ENCODE data around the gene SETD5.

Gene SETD5

GRCh38 chr3:9412293-9412692 lies 14.9 kb downstream of the SETD5 start:
- Mint-ChIP-seq H3K36me3 (peaks cover 23% of the 10 kb centered on the region), H3K27me3 (no peaks in the 10 kb centered on the region), H3K27ac (no peak overlapping the region), H3K4me3 (no peak overlapping the region), H3K9me3 (peaks cover 2% of the 10 kb centered on the region), H3K4me1 (peaks cover 41% of the 10 kb centered on the region)
- no peak for ATAC-seq

GRCh38 chr3:9414826-9415225 lies 17.4 kb downstream of the SETD5 start:
- H3K4me1 Mint-ChIP-seq: peaks cover 32% of the 10 kb centered on the region
- no peaks in the 10 kb centered on the region for H3K27me3 Mint-ChIP-seq
- H3K4me3 Mint-ChIP-seq: no peak overlapping the region
- H3K36me3 Mint-ChIP-seq: peaks cover 25% of the 10 kb centered on the region
- no peak overlapping the region for H3K27ac Mint-ChIP-seq
- ATAC-seq: no peak
- peaks cover under 1% of the 10 kb centered on the region for H3K9me3 Mint-ChIP-seq

- no peak for ATAC-seq
- Mint-ChIP-seq H3K9me3 (no peaks in the 10 kb centered on the region), H3K4me1 (peaks cover 32% of the 10 kb centered on the region), H3K4me3 (no peak overlapping the region), H3K27ac (no peak overlapping the region), H3K36me3 (peaks cover 23% of the 10 kb centered on the region), H3K27me3 (no peaks in the 10 kb centered on the region)
Measured at GRCh38 chr3:9415485-9416138, 18.2 kb downstream of the SETD5 start.

GRCh38 chr3:9416139-9416780 lies 18.8 kb downstream of the SETD5 start:
- no peak overlapping the region for H3K4me3 Mint-ChIP-seq
- H3K36me3 Mint-ChIP-seq: peaks cover 27% of the 10 kb centered on the region
- no peaks in the 10 kb centered on the region for H3K27me3 Mint-ChIP-seq
- H3K4me1 Mint-ChIP-seq: peaks cover 37% of the 10 kb centered on the region
- no peak overlapping the region for H3K27ac Mint-ChIP-seq
- no peak for ATAC-seq
- H3K9me3 Mint-ChIP-seq: no peaks in the 10 kb centered on the region

GRCh38 chr3:9420850-9421549 lies 23.6 kb downstream of the SETD5 start:
- peak overlapping the region; percentile 49 for H3K27ac Mint-ChIP-seq
- H3K4me3 Mint-ChIP-seq: no peak overlapping the region
- peaks cover 37% of the 10 kb centered on the region for H3K4me1 Mint-ChIP-seq

GRCh38 chr3:9422712-9423424 lies 25.5 kb downstream of the SETD5 start:
- Mint-ChIP-seq H3K4me1 (peaks cover 34% of the 10 kb centered on the region), H3K36me3 (peaks cover 23% of the 10 kb centered on the region), H3K27ac (peak overlapping the region; percentile 60), H3K9me3 (no peaks in the 10 kb centered on the region), H3K4me3 (no peak overlapping the region), H3K27me3 (no peaks in the 10 kb centered on the region)
- ATAC-seq: peak; percentile 39

More at GRCh38 chr3:9420850-9421549, 23.6 kb downstream of the SETD5 start:
- Mint-ChIP-seq H3K9me3 (no peaks in the 10 kb centered on the region), H3K27me3 (no peaks in the 10 kb centered on the region), H3K36me3 (peaks cover 24% of the 10 kb centered on the region)
- ATAC-seq: no peak

GRCh38 chr3:9428411-9428810 lies 31.0 kb downstream of the SETD5 start:
- no peak overlapping the region for H3K27ac Mint-ChIP-seq
- peaks cover 18% of the 10 kb centered on the region for H3K4me1 Mint-ChIP-seq
- no peak overlapping the region for H3K4me3 Mint-ChIP-seq
- H3K36me3 Mint-ChIP-seq: peaks cover 51% of the 10 kb centered on the region
- no peak for ATAC-seq
- H3K9me3 Mint-ChIP-seq: no peaks in the 10 kb centered on the region
- H3K27me3 Mint-ChIP-seq: no peaks in the 10 kb centered on the region

- no peaks in the 10 kb centered on the region for H3K27me3 Mint-ChIP-seq
- no peak for ATAC-seq
- peaks cover 11% of the 10 kb centered on the region for H3K4me1 Mint-ChIP-seq
- no peaks in the 10 kb centered on the region for H3K9me3 Mint-ChIP-seq
- H3K36me3 Mint-ChIP-seq: peaks cover 67% of the 10 kb centered on the region
- H3K27ac Mint-ChIP-seq: no peak overlapping the region
- H3K4me3 Mint-ChIP-seq: no peak overlapping the region
Measured at GRCh38 chr3:9430733-9431132, 33.3 kb downstream of the SETD5 start.

GRCh38 chr3:9433627-9434521 lies 36.5 kb downstream of the SETD5 start:
- H3K27ac Mint-ChIP-seq: no peak overlapping the region
- peaks cover 68% of the 10 kb centered on the region for H3K36me3 Mint-ChIP-seq

GRCh38 chr3:9435316-9435715 lies 37.9 kb downstream of the SETD5 start:
- peaks cover 57% of the 10 kb centered on the region for H3K36me3 Mint-ChIP-seq
- H3K27ac Mint-ChIP-seq: no peak overlapping the region
- ATAC-seq: no peak
- peaks cover 8% of the 10 kb centered on the region for H3K4me1 Mint-ChIP-seq
- no peak overlapping the region for H3K4me3 Mint-ChIP-seq
- no peaks in the 10 kb centered on the region for H3K27me3 Mint-ChIP-seq
- H3K9me3 Mint-ChIP-seq: no peaks in the 10 kb centered on the region

More at GRCh38 chr3:9433627-9434521, 36.5 kb downstream of the SETD5 start:
- H3K9me3 Mint-ChIP-seq: no peaks in the 10 kb centered on the region
- H3K4me3 Mint-ChIP-seq: no peak overlapping the region
- peaks cover 17% of the 10 kb centered on the region for H3K4me1 Mint-ChIP-seq
- ATAC-seq: no peak
- no peaks in the 10 kb centered on the region for H3K27me3 Mint-ChIP-seq

GRCh38 chr3:9439331-9439730 lies 41.9 kb downstream of the SETD5 start:
- Mint-ChIP-seq H3K4me1 (peaks cover 8% of the 10 kb centered on the region), H3K27me3 (no peaks in the 10 kb centered on the region), H3K9me3 (no peaks in the 10 kb centered on the region), H3K4me3 (no peak overlapping the region), H3K36me3 (peaks cover 61% of the 10 kb centered on the region), H3K27ac (no peak overlapping the region)
- ATAC-seq: no peak

- peaks cover 58% of the 10 kb centered on the region for H3K36me3 Mint-ChIP-seq
- H3K4me3 Mint-ChIP-seq: no peak overlapping the region
- no peaks in the 10 kb centered on the region for H3K9me3 Mint-ChIP-seq
- H3K4me1 Mint-ChIP-seq: no peaks in the 10 kb centered on the region
- no peak overlapping the region for H3K27ac Mint-ChIP-seq
- no peak for ATAC-seq
- no peaks in the 10 kb centered on the region for H3K27me3 Mint-ChIP-seq
Measured at GRCh38 chr3:9441501-9442221, 44.2 kb downstream of the SETD5 start.

- Mint-ChIP-seq H3K27me3 (no peaks in the 10 kb centered on the region), H3K27ac (no peak overlapping the region), H3K4me3 (no peak overlapping the region), H3K36me3 (peaks cover 62% of the 10 kb centered on the region), H3K9me3 (no peaks in the 10 kb centered on the region), H3K4me1 (peaks cover 5% of the 10 kb centered on the region)
- no peak for ATAC-seq
Measured at GRCh38 chr3:9448071-9448470, 50.7 kb downstream of the SETD5 start.

- H3K27me3 Mint-ChIP-seq: no peaks in the 10 kb centered on the region
- peaks cover 64% of the 10 kb centered on the region for H3K36me3 Mint-ChIP-seq
- no peak overlapping the region for H3K4me3 Mint-ChIP-seq
- H3K27ac Mint-ChIP-seq: no peak overlapping the region
- no peak for ATAC-seq
- H3K9me3 Mint-ChIP-seq: no peaks in the 10 kb centered on the region
- H3K4me1 Mint-ChIP-seq: peaks cover 5% of the 10 kb centered on the region
Measured at GRCh38 chr3:9448643-9449042, 51.2 kb downstream of the SETD5 start.

Data from stimulated activated memory B cell treated with anti-CD40 and anti-IgM and Interleukin-4, amounts not matched to agents 10 μg/mL and 1 μg/mL and 100 μg/mL, for 72 hours (primary cell).